ENCODE measurements around the gene TCTN2. TPM values are rescaled to one million over a fixed set of nuclear protein-coding genes. Genes with fewer than 3 reads are reported as not detected.

TCTN2 gene
- total RNA-seq, 1 experiment from 2014 or later = 8.2 TPM

- no peak for DNase-seq (ENCODE audit: low read depth)
These were observed 71.1 kb downstream of the TCTN2 start for GRCh38 chr12:123741937-123742572.

DNA sequence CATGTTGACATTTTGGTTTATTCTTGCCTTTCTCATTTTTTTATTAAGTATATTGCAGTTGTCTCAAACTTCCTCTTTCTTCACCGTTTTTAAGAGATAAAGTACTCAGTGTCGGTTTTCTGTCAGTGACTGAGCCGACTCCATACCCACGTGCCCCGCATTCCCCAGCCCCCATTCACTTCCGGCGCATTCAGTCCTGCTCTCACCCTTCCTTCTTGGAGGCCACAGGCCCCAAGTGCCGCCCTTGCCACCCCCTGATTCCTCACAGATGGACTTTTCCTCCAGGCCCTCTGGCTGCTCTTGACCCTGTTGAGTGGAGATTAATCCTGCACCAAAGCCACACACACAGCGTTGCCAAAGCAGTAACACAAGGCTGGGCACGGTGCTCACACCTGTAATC lies 72.1 kb downstream of the TCTN2 start:
- no peak for DNase-seq (ENCODE audit: low read depth)

GRCh38 chr12:123744836-123745235 lies 73.9 kb downstream of the TCTN2 start:
- DNase-seq (ENCODE audit: low read depth) = no peak

- no peak for DNase-seq (ENCODE audit: low read depth)
These were observed 76.4 kb downstream of the TCTN2 start for GRCh38 chr12:123747309-123747708.

GRCh38 chr12:123748161-123748560 lies 77.2 kb downstream of the TCTN2 start:
- no peak for DNase-seq (ENCODE audit: low read depth)

DNA sequence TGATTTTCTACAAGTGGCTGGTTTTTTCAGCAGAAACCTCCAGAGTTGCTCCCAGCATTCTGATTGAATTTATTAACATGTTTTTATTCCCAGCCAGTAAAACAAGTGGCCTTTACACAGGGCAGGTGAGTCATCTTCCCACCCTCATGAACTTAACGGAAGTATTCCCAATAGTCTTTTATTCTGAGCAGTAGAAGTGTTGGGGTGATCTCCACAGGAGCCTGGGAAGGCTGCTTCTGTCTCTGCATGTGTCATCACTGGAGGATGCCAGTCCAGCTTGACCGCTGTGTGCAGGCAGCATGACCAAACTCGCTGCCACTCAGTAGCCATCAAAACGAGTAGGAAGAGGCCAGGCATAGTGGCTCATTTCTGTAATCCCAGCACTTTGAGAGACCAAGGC lies 77.7 kb downstream of the TCTN2 start:
- DNase-seq (ENCODE audit: low read depth) = no peak

GRCh38 chr12:123749355-123749754 lies 78.4 kb downstream of the TCTN2 start:
- no peak for DNase-seq (ENCODE audit: low read depth)

GRCh38 chr12:123750159-123750656 lies 79.3 kb downstream of the TCTN2 start:
- no peak for DNase-seq (ENCODE audit: low read depth)

DNA sequence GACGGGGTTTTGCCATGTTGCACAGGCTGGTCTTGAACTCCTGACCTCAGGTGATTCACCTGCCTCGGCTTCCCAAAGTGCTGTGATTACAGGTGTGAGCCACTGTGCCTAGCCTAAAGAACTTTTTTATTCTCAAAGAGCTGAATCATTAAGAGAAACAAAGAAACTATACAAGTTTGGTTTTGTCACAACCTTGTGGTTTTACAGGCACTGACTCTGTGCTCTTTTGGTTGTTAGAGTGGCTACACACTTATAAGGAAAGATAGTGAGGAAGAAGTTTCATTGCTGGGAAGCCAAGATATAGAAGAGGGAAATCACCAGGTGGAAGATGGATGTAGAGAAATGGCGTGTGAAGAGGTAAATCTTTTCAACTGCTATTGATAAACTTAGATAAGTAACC lies 81.1 kb downstream of the TCTN2 start:
- no peak for DNase-seq (ENCODE audit: low read depth)

DNA sequence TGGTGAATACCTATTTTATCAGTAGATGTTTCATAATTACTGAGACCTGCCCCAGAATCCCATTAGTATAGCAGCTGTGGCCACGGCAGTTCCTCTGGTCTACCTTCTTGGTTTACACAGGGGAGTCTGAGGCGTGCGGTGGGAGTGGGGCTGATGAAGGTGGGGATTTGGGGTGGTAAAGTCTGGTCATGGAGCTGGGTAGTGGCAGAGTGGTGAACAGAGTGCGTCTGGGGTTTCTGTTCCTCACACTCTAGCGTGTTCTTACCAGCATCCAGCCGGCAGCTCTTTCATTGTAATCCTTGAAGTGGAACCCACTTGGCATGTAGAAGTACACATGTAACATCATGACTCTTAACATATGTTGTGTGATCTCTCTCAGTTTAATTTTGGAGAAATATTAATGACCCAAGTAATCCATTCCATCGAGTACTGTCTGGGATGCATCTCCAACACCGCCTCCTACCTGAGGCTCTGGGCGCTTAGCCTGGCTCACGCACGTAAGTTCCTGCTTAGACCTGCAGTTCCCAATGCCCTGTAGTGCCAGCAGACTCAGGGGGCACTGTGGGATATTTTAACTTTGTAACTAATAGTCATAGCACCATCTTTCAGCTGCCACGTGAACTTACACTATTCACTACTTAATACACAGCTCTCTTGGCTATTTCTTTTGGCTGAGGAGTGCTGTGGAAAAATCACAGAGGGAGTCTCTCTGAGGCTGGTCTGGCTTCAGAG lies 83.3 kb downstream of the TCTN2 start:
- DNase-seq (ENCODE audit: low read depth) = no peak

DNA sequence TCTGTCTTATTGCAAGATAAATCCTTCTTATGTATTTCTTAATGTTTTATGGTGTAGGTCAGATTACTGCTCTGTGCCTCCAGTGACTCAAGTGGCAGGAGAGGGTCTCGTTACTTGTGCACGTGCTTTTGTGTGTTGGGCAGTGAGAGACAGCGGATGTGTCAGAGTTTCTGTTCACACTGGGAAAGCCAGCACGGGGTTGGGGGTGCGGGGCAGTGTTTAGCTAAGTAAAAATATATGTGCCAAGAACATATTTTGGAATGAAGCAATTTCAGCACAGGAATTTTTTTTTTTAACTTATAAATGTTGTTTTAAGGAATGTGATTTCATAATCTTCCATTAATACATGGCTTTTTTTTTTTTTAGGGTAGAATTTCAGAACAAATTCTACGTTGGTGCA lies 86.6 kb downstream of the TCTN2 start:
- no peak for DNase-seq (ENCODE audit: low read depth)

Other genes with a start within 250 kb of the TCTN2 start
- gene RILPL2, start 234.4 kb upstream of the TCTN2 start, total RNA-seq (2014; rRNA removed; shearing (Covaris generic)) = 2.3 and 2.7 TPM in 2 replicates
- 6.4 and 21.5 TPM in 2 replicates for gene SNRNP35, start 213.0 kb upstream of the TCTN2 start, total RNA-seq (2014; rRNA removed; shearing (Covaris generic))
- 6.2 and 8.1 TPM in 2 replicates for gene RILPL1, start 137.4 kb upstream of the TCTN2 start, total RNA-seq (2014; rRNA removed; shearing (Covaris generic))
- gene TMED2, start 86.6 kb upstream of the TCTN2 start, total RNA-seq (2014; rRNA removed; shearing (Covaris generic)) = 308 and 311 TPM in 2 replicates
- 42.5 and 45.4 TPM in 2 replicates for gene DDX55, start 69.0 kb upstream of the TCTN2 start, total RNA-seq (2014; rRNA removed; shearing (Covaris generic))
- gene EIF2B1, start 37.4 kb upstream of the TCTN2 start, total RNA-seq (2014; rRNA removed; shearing (Covaris generic)) = 160 and 315 TPM in 2 replicates
- 59.7 and 83.3 TPM in 2 replicates for gene GTF2H3, start 37.3 kb upstream of the TCTN2 start, total RNA-seq (2014; rRNA removed; shearing (Covaris generic))
- gene ATP6V0A2, start 41.2 kb downstream of the TCTN2 start, total RNA-seq (2014; rRNA removed; shearing (Covaris generic)) = 30.9 and 36.5 TPM in 2 replicates
- gene DNAH10, start 91.2 kb downstream of the TCTN2 start, total RNA-seq (2014; rRNA removed; shearing (Covaris generic)) = 0.06 TPM in 1 of 2 replicates, not detected in the other

All from Daoy (cell line).